M059J (cell line): ENCODE data around the gene SMPD3. TPM values are rescaled to one million over a fixed set of nuclear protein-coding genes. Genes with fewer than 3 reads are reported as not detected.
"Not testable (repeated sequence)": the region's sequence is repeated elsewhere in the genome, so short reads cannot be mapped to it uniquely, and the experiment has no call there.

Source experiments
- DNase-seq: peaks from one replicate; pipeline ENCODE4 v3.0.0-alpha.2; 2012; ENCODE audit warnings: low read depth
- total RNA-seq: library from RNA; depleted of rRNA; stranded (reverse); fragments of >200 nt; shearing (Covaris generic); gene quantifications from 2 replicates; pipeline ENCODE4 v1.2.3, GENCODE V29; 2014; rRNA removed

SMPD3 gene
- total RNA-seq: 0.25 TPM in 1 of 2 replicates, not detected in the other

- DNase-seq: peak; percentile 99
These were observed at the start of gene SMPD3 for GRCh38 chr16:68448360-68448970. Gene SMPD3, minus strand, starts transcription at chr16:68448508. Its CDS starts 76,327 bp downstream, at chr16:68372181.

- DNase-seq: no peak
These were observed 48.4 kb upstream of the SMPD3 start for GRCh38 chr16:68496689-68497088.

GRCh38 chr16:68494261-68494660, 46.0 kb upstream of the SMPD3 start:
- DNase-seq: not testable (repeated sequence)

- no peak for DNase-seq
These were observed 45.2 kb upstream of the SMPD3 start for GRCh38 chr16:68493412-68494070.

GRCh38 chr16:68492543-68493411, 44.5 kb upstream of the SMPD3 start:
- no peak for DNase-seq

GRCh38 chr16:68492151-68492542, 43.8 kb upstream of the SMPD3 start:
- DNase-seq: no peak

GRCh38 chr16:68491576-68491950, 43.3 kb upstream of the SMPD3 start:
- no peak for DNase-seq

- DNase-seq: peak; percentile 81
These were observed 42.7 kb upstream of the SMPD3 start for GRCh38 chr16:68490829-68491575.

- DNase-seq: no peak
These were observed 42.0 kb upstream of the SMPD3 start for GRCh38 chr16:68490358-68490757.

- DNase-seq: no peak
These were observed 40.2 kb upstream of the SMPD3 start for GRCh38 chr16:68488554-68488953.

- DNase-seq: no peak
These were observed 39.4 kb upstream of the SMPD3 start for GRCh38 chr16:68487669-68488068.

GRCh38 chr16:68487203-68487514, 38.9 kb upstream of the SMPD3 start:
- DNase-seq: no peak

GRCh38 chr16:68486502-68487202, 38.3 kb upstream of the SMPD3 start:
- DNase-seq: no peak

GRCh38 chr16:68481636-68482035, 33.3 kb upstream of the SMPD3 start:
- no peak for DNase-seq

GRCh38 chr16:68480084-68480995, 32.0 kb upstream of the SMPD3 start:
- DNase-seq: no peak

GRCh38 chr16:68479271-68479670, 31.0 kb upstream of the SMPD3 start:
- DNase-seq: no peak

GRCh38 chr16:68478526-68479250, 30.4 kb upstream of the SMPD3 start:
- no peak for DNase-seq

- no peak for DNase-seq
These were observed 26.8 kb upstream of the SMPD3 start for GRCh38 chr16:68475071-68475470.

- DNase-seq: no peak
These were observed 25.2 kb upstream of the SMPD3 start for GRCh38 chr16:68473358-68474070.
